Activated T-cell treated with anti-CD3 and anti-CD28 coated beads for 1 hour (primary cell): ENCODE measurements around the gene GPHA2.
"Not testable (repeated sequence)": the region's sequence is repeated elsewhere in the genome, so short reads cannot be mapped to it uniquely, and the experiment has no call there.

Source experiments
- DNase-seq: peaks from one replicate; pipeline ENCODE4 v3.0.0-alpha.2; 2020; ENCODE audit warnings: low read depth

The GPHA2 gene, protein sequence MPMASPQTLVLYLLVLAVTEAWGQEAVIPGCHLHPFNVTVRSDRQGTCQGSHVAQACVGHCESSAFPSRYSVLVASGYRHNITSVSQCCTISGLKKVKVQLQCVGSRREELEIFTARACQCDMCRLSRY

DNA sequence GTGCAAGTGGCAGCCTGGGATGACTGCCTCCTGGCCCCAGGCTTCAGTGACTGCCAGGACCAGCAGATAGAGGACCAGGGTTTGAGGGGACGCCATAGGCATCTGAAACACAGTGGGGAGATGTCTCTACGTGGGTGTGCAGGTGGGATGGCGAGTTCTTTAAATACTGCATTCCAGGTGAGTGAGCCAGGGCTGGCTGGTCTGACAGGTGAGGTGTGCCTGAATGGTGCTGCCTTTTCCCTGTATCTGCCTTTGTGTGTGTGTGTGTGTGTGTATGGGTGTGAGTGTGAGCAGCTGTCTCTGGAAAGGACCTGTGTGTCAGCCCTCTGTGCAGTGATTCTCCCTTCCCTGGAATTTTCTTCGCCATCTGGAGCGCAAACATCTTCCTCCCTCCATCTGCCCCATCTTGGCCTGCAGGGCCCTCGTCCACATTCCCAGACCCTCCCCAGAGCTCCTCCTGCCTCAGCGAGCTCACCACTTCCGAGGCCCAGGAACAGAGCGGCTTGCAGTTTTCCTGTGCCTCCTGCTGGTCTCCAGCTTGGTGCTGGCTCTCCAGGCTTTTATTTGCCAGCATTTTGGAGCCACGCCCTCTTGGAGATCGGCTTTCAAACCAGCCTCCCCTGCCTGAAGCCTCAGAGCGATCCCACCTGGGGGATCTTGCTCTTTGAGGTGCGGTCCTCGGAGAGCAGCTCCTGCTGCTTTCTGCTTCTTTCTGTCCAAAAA lies at the start of gene GPHA2:
TSS of gene GPHA2 (minus strand) at position 535 of the 723 bp plus-strand sequence. CDS start at position 102, 433 bp downstream.
- no peak for DNase-seq

DNA sequence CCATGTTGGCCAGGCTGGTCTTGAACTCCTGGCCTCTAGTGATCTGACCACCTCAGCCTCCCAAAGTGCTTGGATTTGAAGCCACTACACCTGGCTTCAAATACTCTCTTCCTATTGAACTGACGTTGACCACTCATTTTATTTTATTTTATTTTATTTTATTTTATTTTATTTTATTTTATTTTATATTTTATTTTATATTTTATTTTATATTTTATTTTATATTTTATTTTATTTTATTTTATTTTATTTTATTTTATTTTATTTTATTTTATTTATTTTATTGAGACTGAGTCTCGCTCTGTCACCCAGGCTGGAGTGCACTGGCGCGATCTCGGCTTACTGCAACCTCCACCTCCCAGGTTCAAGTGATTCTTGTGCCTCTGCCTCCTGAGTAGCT lies 47.6 kb upstream of the GPHA2 start:
- DNase-seq = not testable (repeated sequence)

DNA sequence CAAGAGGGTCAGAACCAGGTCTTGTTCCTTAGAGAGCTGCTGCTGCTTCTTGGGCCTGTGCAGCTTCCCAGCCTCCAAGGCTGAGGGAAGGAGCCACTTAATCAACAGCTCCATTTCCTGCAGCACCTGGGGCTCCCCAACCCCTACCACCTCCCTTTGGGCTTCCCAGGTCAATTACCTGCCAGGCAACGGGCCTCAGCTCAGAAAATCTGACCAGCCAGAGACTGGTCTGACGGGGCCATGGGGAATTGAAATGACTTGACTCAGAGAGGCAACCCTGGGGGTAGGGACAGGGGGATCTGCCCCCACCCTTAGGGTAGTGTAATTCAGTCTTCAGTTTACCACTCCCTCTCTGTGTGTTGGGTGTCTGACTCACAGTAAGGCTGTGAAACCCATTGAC lies 41.0 kb upstream of the GPHA2 start:
- no peak for DNase-seq

DNA sequence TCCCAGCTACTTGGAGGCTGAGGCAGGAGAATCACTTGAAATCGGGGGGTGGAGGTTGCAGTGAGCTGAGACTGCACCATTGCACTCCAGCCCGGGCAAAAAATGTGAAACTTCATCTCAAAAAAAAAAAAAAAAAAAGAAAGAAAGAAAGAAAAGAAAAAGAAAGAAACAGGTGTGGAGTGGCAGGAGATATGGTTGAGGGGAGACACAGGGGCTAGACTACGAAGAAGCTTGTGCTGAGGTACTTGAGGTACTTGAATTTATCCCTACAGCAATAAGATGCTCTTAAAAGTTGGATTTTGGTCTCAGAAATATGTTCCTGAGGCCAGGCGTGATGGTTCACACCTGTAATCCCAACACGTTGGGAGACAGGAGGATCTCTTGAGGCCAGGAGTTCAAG lies 38.4 kb upstream of the GPHA2 start:
- DNase-seq = no peak

DNA sequence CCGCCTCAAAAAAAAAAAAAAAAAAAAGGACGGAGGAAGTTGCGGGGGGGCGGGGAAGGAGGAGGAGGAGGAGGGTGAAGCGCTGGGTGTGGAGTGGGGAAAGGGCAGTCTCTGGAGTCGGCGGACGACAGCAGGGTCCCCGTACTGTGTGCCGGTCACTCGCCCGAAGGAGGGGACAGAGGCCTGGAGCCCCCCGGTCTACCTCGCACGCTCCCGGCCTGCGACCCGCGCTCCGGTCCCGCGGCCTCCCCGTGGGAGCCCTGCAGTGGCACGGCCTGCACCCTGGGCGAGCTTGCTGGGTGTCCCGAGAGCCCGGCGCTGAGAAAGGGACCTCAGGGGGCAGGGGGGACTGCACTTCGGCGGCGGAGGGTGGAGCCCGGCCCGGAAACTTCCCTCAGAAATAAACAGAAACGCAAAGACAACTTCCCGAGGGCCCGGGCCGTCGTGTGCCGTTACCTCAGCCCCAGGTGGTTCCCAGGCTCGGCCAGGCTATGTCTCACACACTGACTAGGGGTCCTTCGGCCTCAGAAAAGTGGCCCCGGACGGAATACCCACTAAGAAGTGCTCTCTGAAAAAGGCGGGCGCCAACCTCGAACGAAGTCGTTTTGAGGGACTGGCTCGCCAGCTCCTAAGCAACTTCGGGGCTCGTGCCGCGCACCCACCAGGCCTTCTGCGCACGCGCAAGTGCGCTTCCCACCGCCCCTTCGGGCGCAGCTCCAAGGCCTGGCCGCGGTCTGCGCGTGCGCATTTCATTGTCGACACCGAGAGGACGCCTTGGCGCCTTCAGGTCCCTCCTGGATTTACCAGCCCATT lies 35.9 kb upstream of the GPHA2 start, which contains the start of gene MAJIN:
TSS of gene MAJIN (minus strand) at position 688 of the 813 bp plus-strand sequence. CDS start 12,703 bp downstream, outside the sequence.
- peak; percentile 93 for DNase-seq

DNA sequence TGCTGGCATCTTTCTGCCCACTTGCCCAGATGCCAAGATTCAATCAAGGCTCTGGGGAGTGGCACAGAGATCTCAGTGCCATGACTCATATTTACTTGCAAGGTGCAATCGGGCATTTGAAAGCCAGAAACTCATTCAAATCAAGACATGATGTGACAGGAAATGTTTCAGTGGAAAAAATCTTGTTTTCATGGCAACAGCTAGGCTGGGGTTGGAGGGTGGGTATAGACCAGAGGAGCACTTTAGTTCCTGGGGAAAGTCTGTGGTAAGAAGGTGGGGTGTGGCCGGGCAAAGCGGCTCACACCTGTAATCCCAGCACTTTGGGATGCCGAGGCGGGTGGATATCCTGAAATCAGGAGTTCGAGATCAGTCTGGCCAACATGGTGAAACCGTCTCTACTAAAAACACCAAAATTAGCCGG lies 35.0 kb upstream of the GPHA2 start:
- no peak for DNase-seq

DNA sequence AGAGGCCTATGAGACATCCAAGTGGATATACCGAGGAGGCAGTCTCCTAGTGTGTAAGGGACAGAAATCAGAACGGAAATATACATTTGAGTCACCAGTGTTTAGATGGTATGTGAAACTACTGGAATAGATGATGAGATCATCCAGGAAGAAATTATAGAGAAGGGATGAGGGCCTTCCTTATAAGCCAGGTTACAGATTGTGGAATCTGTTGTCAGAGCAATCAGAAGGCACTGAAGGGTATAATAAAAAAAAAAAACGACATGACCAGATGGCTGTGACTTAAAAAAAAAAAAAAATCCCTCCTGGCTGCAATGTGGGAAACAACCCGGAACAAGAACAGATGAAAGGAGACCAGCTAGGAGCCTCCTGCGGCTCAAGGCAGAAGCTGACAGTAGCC lies 33.5 kb upstream of the GPHA2 start:
- no peak for DNase-seq

DNA sequence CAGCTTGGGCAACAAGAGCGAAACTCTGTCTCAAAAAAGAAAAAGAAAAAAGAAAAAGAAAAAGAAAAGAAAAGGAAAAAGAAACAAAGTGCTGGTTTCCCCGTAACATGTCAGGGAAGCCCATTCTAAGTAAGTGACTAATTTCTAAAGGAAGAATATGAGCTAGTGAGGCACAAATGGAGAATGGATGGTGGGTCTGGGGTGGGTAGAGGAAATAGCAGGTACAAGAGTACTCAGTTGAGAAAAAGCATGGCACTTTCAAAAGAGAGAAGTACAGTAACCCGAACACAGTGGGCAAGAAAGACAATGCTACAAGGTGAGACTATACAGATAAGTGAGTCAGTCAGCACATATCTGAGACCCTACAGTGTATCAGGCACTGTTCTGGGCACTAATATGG lies 31.7 kb upstream of the GPHA2 start:
- no peak for DNase-seq

DNA sequence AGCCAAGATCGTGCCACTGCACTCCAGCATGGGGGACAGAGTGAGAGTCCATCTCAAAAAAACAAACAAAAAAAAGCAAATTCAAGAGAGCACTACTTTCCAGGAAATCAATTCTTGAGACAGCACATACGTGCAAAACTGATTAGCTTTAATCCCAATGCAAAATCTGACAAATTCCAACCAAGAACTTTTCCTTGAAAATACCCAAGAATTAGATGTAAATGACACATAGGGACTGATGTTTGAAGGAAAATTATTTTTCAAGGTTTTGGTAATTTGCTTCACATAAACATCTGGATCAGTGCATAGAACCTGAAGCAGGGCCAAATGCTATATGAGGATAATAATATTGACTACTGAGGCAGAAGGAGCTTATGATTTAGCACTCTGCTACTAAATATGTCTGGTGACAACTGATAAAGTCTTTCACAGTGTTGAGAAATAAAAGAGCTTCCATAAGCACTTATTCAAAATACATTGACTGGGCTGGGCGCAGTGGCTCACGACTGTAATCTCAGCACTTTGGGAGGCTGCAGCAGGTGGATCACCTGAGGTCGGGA lies 27.5 kb upstream of the GPHA2 start:
- DNase-seq = no peak

DNA sequence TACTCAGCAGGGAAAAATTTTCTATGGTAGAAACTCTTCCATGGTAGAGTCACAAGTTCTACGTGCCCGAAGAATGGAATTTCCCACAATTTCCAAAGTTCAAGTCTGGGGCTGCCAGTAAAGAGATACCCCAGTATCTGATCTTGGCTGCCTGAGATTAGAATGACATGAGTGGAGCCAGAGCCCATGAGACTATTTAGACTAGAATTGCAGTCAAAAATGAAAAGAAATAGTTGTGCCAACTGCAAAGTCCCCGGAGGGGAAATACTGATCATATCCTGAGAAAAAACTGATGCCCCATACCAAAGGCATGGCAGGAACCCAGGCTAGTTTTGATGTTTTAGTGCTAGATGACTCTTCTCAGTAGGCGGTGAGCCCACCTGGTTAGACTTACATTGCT lies 25.0 kb upstream of the GPHA2 start:
- DNase-seq = no peak

DNA sequence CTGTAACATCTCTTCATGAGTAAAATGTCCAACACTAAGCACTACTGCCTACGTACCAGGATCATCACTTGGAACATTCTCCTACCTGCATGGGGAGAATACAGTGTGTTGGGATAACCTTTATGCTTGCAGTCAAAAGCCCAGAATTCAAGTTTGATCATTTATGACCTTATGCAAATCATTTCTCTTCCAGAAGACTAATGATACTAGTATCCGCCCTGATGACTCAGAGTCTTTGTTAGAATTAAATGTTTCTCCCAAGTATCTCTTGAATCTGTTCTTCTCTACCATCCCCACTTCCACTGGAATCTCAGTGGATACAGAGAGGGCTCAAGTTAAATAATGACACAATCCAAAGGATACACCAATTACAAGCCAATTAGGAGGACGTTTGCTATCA lies 23.8 kb upstream of the GPHA2 start:
- DNase-seq = no peak

DNA sequence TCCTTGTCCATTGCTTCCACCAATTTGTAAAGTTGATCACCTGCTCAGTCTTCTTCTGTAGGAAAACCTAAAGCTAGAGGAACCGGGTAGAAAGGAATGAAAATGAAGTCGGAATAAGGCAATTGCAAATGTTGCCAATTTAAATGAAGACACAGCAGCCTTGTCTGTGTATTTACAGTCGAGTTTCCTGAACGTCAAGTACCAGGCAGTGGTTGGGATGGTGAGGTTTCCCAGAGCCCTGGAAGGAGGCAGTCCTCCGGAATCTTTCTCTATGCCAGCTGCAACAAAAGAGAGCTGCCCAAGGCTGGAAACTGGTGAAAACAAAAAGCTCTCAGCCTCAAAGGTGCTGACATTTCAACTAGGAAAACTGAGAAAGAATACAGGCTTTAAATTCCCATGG lies 18.5 kb upstream of the GPHA2 start:
- no peak for DNase-seq

DNA sequence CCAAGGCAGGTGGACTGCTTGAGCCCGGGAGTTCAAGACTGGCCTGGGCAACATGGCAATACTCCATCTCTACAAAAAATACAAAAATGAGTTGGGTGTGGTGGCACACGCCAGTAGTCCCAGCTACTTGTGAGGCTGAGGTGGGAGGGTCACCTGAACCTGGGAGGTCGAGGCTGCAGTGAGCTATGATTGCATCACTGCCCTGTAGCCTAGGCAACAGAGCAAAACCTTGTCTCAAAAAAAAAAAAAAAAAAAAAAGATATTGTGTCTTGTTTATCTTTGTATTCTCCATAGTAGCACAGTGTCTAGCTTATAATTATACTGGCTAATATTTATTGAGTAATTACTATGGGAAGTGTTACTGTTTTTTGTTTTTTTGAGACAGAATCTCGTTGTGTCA lies 15.8 kb upstream of the GPHA2 start:
- DNase-seq = no peak

DNA sequence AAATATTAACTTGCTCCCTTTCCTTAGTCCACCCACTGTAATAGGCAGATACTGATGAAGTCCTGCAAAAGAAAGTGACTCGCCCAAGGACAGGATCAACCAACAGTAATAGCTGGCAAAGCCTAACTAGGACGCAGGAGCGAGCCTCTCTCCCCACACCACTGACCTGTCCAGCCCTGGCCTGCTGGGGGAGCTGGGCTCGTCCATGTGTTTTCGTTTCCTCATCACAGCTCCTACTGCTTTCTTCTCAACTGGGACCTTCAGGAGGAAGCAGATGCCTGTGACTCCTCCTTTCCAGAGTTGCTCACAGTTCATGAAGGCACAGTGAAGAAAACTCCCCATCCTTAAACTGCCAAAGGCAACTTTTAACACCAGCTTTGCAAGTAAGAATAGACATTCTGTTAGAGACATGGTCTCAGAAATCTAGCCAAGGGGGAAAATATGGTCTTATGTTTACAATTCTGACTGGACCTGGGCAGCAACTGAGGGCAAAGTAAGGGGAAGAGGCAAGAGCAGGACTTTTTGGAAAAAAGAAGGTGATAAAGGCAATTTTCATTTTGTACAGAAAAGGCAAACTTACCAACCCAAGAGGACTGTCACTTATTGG lies 11.6 kb upstream of the GPHA2 start:
- no peak for DNase-seq

DNA sequence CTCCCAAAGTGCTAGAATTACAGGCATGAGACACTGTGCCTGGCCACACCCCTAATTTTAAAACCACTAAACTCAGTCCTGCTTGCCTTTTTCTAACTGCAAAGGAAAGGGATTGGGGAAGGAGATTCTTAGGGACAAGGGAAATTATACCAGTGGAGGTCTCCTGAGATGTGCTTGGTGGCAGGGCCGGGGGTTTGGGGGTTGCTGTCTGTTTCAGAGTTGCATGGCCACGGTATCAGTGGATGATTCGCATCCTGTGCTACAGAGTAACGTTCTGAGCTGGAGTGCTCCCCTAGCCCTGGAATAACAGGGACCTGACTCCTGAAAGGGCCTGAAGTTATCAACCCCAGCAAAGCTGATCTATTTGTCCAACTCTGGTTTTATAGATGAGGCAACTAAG lies 846 bp upstream of the GPHA2 start:
- no peak for DNase-seq

DNA sequence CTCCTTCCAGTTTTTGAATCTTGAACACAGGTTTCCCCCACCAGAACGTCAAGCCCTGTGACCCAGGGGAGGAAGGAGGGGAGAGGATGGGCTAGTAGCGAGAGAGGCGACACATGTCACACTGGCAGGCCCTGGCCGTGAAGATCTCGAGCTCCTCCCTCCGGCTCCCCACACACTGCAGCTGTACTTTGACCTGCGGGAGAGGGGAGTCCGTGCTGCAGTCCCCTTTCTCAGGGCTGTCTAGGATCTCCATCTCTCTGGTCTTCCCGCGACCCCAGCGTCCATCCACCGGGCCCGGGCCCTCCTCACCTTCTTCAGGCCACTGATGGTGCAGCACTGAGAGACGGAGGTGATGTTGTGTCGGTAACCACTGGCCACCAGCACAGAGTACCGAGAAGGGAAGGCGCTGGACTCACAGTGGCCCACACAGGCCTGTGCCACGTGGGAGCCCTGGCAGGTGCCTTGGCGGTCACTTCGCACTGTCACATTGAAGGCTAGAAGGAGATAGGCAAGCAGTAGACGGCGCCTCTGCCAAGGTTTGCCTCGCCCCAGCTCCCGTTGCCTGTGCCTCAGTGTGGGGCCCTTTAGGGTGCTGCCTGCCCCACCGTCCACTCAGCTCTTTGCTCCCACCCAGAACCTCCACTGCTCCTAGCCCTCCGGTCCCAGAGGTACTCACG lies 873 bp downstream of the GPHA2 start:
- DNase-seq = no peak

DNA sequence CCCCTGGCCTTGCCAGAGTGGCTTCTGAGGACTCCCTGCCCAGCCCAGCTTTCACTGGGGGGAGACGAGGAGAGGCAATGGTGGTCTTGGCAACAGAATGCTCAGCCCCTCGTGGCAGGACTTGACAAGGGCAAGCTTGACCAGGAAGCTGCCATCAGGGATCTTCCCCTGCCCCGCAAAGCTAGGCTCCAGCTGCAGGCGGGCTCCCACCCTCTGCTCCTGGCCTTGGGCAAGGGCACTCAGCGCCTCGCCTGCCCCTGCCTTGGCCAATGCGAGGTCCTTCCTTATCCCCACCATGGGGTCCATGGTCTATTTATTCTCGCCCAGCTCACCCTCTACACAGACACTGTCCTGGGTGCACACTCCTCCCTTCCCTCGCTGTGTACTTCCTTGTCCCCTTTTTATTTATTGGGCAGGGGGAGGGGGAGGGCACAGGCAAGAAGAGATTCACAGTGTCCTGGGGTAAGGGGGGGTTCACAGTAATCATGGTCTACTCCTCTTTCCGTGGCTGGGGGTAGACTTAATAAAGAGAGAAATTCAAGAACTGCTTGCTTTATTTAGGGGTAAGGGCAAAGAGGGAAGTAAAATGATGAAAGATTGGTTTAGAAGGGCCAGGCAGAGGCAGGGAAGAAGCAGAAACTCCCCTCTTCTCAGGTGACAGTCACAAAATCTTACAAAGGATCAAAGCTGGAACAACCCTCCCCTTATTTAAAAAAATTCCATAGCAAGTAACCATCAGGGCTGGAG lies 1.6 kb downstream of the GPHA2 start:
- DNase-seq = no peak

DNA sequence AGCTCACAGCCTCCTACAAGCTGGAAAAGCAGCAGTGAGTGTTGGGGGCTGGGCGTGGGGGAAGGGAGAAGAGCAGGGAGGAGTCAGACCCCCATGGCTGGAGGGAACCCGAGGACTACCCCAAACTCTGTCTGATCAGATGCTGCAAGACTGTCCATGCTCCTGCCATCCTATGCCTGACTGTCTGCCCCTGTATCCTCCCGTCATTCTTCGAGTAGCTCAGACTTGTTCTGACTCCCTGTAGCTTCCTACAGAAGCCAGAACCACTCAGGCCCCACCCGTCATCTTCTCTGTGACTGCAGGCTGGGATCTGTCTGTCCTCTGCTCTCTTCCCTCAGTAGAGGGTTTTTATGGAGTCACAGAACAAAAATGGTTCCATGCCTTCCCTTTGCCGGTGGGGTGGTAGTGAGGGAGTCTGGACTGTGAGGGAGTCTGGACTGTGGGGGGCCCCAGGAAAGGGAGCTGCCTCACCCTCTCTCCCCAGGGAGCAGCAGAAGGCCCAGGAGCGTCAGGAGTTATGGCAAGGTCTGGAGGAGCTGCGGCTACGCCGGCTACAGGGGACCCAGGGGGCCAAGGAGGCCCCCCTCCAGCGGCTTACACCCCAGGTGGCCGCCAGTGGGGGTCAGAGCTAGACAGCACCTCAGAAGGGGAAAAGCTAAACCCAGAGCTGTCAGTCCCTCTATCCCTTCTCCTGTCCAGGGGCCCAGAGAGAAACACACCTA lies 2.3 kb downstream of the GPHA2 start:
- DNase-seq = no peak

DNA sequence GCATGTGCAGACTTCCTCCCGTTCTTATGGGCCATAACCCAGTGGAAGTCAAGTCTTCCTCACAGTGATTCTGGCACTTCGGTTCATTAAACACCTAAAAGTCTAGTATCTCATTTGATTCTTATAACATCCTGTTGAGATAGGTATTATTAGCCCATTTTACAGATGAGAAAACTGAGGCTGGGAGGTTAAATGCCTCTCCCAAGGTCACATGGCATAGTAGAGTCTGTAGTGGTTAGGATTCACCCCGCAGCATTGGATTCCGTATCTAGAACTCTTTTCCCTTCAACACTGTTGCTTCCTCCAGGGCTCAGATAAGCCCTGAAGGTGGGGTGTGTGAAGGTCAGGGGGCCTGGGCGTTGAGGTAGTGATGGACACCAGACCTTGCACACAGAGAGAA lies 3.4 kb downstream of the GPHA2 start:
- DNase-seq = no peak

DNA sequence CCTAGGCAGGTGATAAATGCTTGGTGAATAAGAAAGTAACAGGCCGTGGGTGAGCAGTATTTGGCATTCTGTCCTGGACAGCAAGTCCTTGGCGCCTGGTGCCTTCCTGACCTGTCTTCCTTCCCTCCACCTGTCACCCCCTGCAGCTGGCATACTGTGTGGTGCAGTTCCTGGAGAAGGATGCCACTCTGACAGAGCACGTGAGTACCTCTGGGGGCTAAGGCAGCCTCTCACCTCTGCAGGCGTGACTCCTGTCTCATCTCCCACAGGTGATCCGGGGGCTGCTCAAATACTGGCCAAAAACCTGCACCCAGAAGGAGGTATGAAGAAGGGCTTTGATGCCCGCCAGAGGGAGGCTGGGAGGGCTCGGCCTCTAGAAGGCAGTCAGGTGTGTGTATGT lies 4.4 kb downstream of the GPHA2 start:
- no peak for DNase-seq
